Neural progenitor cell (in vitro differentiated cells): ENCODE results near the gene UBE2D3.

Experiments
- CTCF ChIP-seq: fragments of 200-600 bp; sonication (generic); IDR thresholded peaks from 2 replicates; pipeline ENCODE4 v1.5.1; 2017; ENCODE audit warnings: antibody characterized with exemption, mild to moderate bottlenecking
- EZH2 ChIP-seq: fragments of 200-600 bp; sonication (generic); IDR thresholded peaks from 2 replicates; pipeline ENCODE4 v1.6.1; 2017; ENCODE audit warnings: antibody characterized with exemption, mild to moderate bottlenecking, moderate library complexity

- TF ChIP-seq CTCF (no peak), EZH2 (no peak)
Measured at GRCh38 chr4:102792361-102792936, 34.9 kb downstream of the UBE2D3 start.
